GM11168 (cell line): ENCODE data around the gene CXCL12.

Experiments used
- in situ Hi-C: fragments of 300-500 bp; cut with MboI; formaldehyde crosslinking; loops from one replicate; pipeline ENCODE4 v1.12.0; 2022; ENCODE audit warnings: low sequenced_read_pairs; ENCODE audit not compliant: unreplicated experiment

CXCL12 gene

DNA sequence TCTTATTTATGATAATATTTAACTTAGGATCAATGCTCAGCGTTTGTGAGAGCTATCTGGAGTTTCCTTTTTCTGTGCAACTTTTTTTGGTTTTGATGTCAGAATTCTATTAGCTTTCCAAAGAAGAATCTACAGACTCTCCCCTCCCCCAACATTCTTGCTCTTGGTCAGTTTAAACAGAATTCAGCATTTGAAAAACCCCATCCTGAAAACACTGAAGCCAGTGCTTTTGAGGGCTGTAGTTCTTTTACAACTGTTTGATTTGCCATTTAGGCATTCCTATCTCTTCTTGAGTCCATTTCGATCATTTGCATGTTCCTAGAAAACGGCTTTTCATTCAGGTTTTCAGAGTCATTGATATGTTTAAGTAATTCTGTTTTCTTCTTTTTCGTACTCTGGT, 15.6 kb upstream of the CXCL12 start:
- in situ Hi-C loops = no loop called here

- in situ Hi-C loops = loop anchor here (25.0 kb wide), 1 partner anchor 713 kb away; no protein-coding TSS in a partner anchor
Measured at GRCh38 chr10:44399659-44400451, 15.0 kb upstream of the CXCL12 start.

- in situ Hi-C loops = loop anchor here (25.0 kb wide), 1 partner anchor 712 kb away; no protein-coding TSS in a partner anchor
Measured at GRCh38 chr10:44398747-44399658, 14.1 kb upstream of the CXCL12 start.

- in situ Hi-C loops = loop anchor here (25.0 kb wide), 1 partner anchor 711 kb away; no protein-coding TSS in a partner anchor
Measured at GRCh38 chr10:44398271-44398670, 13.4 kb upstream of the CXCL12 start.

- in situ Hi-C loops = loop anchor here (25.0 kb wide), 1 partner anchor 710 kb away; no protein-coding TSS in a partner anchor
Measured at GRCh38 chr10:44397476-44398225, 12.8 kb upstream of the CXCL12 start.

- in situ Hi-C loops = loop anchor here (25.0 kb wide), 1 partner anchor 709 kb away; no protein-coding TSS in a partner anchor
Measured at GRCh38 chr10:44396671-44397191, 11.8 kb upstream of the CXCL12 start.

GRCh38 chr10:44395902-44396670, 11.2 kb upstream of the CXCL12 start:
- in situ Hi-C loops = loop anchor here (25.0 kb wide), 1 partner anchor 709 kb away; no protein-coding TSS in a partner anchor

- in situ Hi-C loops = loop anchor here (25.0 kb wide), 1 partner anchor 708 kb away; no protein-coding TSS in a partner anchor
Measured at GRCh38 chr10:44395396-44395795, 10.5 kb upstream of the CXCL12 start.

DNA sequence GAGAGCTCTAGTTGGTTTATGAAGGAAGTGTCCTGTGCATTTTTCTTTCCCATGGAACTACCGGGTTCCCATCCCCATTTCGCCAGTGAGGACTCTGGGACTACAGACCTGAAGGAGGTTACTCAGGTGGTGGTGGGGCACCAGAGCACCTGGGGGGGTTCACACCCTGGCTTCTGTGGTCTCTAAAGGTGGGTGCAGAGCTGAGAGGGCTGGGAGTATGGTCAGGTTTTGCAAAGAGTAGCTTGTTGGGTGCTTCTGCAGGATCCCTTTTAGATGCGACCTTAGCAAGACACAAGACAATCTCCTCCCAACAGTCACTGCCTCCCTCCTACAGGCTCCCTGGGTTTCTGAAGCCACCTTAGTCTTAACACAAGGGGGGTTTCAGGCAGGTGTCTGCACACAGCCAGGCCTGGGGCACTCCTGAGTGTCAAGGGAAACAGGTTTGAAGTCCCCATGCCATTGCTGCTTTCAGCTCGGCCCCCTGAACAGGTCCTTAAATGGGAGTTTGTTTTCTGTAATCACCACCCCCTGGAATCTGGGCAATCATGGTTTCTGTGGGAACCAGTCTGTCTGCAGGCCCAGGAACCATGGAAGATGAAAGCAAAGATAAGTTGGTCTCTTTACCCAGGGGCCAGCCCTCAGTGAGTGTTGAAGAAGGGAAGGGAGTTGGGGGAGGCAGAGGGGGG, 9.9 kb upstream of the CXCL12 start:
- in situ Hi-C loops = loop anchor here (25.0 kb wide), 1 partner anchor 708 kb away; no protein-coding TSS in a partner anchor

DNA sequence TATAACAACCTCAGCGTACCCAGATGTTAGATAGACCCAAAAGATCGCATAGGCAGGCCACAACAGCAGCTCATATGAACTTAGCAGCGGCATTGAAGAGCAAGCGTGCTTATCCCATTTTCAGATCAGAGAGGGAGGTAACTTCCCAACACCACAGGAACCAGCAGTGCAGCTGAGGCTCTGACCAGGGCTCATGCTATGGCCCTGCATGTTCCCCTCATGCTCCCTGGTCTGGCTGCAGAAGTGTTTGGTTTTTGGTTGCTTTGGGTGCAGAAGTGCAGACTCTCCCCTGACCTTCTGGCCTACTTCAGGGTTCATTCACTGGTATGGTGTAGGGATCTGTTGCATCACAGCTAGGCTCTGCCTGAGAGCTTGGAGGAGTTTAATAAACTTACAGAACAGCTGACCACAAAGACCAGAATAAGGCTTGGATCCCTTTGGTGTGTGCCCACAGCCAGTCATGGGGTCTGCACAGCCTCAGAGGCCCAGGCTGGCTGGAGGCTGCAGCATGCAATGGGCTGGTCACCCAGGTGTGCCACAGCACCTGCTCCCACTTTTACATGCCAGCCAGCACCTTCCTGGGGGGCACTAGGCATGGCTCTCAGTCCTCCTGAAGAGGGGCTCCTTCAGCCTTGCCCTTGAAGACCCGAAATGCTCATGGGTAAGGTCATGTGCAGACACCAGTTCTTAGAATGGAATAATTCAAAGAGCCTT, 9.1 kb upstream of the CXCL12 start:
- in situ Hi-C loops = loop anchor here (25.0 kb wide), 1 partner anchor 707 kb away; no protein-coding TSS in a partner anchor

DNA sequence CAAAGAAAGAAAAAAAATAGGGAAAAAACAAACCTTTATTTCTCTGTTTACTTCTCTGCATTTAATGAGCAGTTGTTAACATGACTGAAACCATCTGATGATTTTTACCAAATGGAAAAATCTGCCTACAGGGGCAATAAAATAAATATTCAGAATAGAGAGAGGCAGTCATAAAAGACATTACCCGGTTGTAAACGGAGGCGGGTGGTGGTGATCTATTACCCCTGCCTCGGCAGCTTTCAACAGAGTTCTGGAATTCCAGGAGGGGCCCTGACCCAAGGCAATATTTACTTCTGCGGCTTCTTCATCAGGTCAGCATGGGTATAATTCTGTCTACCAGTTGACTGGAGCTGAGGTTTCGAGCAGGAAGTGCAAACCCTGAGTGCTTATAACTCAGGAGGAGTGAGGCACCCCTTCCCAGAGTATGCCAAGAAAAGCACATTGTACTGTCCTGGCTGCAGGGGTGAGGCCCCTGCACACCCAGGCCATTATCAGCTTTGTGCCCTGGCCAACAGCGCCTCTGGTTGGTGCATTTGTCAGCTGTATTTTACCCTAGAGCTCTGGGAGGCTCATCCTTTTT, 8.2 kb upstream of the CXCL12 start:
- in situ Hi-C loops = loop anchor here (25.0 kb wide), 1 partner anchor 706 kb away; no protein-coding TSS in a partner anchor

GRCh38 chr10:44392420-44392819, 7.5 kb upstream of the CXCL12 start:
- in situ Hi-C loops = loop anchor here (25.0 kb wide), 1 partner anchor 705 kb away; no protein-coding TSS in a partner anchor

DNA sequence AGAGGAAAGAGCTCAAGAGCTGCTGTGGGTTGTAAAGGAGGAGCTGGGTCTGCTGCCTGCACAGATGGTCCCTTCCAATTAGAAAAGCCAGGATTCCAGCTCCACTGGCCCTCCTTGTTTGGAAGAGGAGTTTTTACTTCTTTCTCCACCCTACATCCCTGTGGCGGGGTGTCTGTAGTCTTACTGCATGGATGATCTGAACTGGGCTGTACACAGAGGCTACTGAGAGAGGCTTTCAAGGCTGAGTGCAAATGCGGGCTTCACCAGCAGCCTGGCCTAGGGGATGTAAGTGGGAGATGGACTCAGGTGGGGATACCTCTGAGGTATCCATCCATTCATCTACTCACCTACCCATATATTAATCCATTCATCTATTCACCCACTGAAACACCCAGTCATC, 7.1 kb upstream of the CXCL12 start:
- in situ Hi-C loops = loop anchor here (25.0 kb wide), 1 partner anchor 705 kb away; no protein-coding TSS in a partner anchor

- in situ Hi-C loops = loop anchor here (25.0 kb wide), 1 partner anchor 703 kb away; no protein-coding TSS in a partner anchor
Measured at GRCh38 chr10:44390585-44391072, 5.7 kb upstream of the CXCL12 start.

- in situ Hi-C loops = loop anchor here (25.0 kb wide), 1 partner anchor 702 kb away; no protein-coding TSS in a partner anchor
Measured at GRCh38 chr10:44389556-44389955, 4.7 kb upstream of the CXCL12 start.

GRCh38 chr10:44389150-44389549, 4.3 kb upstream of the CXCL12 start:
- in situ Hi-C loops = loop anchor here (25.0 kb wide), 1 partner anchor 702 kb away; no protein-coding TSS in a partner anchor

DNA sequence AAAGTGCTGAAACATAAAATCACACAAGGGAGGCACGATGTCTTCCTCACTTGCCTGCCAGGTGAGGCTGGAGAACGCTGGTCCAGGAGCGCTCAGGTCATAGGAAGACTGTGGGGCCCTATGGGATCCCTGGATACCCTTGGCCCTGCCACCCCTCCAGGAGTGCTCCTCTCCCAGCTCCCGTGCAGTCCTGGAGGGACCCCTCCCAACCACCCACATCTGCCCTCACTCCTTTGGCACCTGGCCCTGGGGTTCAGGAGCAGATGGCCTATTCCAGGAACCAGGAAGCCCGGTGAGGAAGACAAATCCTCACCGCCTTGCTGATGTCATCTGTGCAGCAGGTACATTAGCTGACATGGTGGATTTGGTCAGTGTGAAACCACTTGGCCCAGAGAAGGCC, 3.7 kb upstream of the CXCL12 start:
- in situ Hi-C loops = loop anchor here (25.0 kb wide), 1 partner anchor 701 kb away; no protein-coding TSS in a partner anchor
